GM19395 (cell line): ENCODE results near the gene CARD10.
"Not testable (repeated sequence)": the region's sequence is repeated elsewhere in the genome, so short reads cannot be mapped to it uniquely, and the experiment has no call there.

Experiments used
- ATAC-seq: cut with Tn5 transposase; IDR thresholded peaks from one replicate; pipeline ENCODE4 v1.9.1; 2021; ENCODE audit warnings: mild to moderate bottlenecking, moderate library complexity; ENCODE audit not compliant: unreplicated experiment

CARD10 gene

GRCh38 chr22:37470087-37470445 lies 49.1 kb downstream of the CARD10 start:
- no peak for ATAC-seq

DNA sequence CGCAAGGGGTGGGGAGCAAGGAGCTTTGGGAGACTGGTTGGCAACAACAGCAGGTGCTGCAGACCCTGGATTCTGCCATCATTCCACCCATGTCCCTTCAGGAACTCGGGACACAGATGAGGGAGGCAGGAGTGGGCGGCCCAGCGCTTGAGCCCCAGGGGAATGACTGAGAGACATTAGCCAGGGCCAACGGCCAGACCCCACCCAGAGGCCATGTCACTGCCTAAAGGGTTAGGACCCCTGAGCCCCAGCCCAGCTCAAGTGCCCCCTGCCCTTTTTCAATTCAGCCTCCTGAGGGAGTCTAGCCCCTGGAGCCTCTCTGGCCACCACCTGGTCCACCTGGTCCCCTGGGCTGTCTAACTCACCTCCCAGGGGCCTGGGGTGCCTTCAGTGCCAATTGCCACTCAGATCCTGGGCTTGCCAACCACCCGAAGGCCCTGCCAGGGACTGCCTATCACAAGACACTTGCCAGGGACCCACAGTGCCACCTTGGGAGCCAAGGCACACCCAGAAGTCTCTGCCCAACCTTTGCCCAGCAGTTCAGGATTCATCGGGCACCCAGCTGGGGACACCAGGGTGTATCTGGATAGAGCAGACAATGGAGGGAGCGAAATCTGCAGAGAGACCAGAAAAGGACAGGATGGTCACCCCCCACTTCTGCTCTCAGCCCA lies 49.7 kb downstream of the CARD10 start:
- ATAC-seq, result no peak

DNA sequence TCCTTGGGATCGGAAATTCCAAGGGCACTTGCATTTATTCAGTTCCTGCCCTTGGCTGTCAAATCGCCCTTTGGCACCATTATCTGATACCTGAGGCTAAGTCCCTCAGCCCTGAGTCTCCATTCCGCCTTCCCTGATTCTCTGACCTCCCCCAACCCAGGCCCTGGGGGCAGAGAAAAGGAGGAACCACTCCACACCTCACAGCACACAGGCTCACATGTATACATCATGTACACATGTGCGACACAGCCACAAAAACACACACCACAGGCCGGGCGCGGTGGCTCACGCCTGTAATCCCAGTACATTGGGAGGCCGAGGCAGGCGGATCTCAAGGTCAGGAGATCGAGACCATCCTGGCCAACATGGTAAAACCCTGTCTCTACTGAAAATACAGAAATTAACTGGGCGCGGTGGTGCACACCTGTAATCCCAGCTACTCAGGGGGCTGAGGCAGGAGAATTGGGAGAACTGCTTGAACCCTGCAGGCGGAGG lies 51.0 kb downstream of the CARD10 start:
- ATAC-seq, result not testable (repeated sequence)

DNA sequence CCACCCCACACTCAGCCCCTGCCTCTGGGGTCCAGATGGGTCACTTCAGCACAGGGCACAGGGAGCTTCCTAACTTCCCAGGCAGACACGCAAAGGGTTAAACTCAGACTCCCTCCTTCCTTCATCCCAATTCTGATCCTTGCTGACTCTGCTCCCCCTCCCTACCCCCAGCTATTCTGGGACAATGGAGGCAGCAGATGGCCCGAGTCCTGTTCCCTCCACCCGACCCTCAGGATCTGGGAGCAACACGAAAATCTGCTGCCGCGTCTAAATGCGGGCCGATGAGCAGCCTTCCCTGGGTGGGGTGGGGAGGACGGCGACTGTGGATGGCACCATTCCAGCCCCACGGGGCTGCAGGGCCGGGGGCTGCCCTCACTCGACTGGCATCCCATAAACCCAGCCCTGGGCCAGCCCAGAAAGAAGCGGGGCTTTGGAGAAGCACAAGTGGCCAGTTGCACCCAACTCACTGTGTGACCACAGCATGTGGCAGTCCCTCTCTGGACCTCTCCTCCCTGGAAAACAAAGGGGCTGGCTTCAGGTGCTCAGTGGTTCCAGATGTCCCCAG lies 51.7 kb downstream of the CARD10 start:
- ATAC-seq, result no peak

DNA sequence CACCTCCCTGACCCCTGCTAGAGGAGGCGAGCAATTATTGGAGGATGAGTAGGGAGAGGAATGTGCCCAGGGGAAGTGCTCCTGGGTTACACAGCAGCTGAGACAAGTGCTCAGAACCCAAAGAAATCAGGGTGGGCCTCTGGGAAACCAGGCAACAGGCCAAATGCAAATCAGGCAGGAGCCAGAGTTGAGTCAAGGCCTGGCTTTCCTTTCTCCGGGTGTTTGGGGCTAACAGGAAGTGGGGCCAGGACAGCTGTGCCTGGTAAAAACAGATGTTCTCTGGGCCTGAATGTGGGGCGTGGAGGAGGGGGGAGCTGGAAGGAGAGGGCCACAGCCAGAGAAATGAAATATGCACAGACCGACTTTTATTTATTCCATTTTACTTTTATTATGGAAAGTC lies 55.0 kb downstream of the CARD10 start:
- ATAC-seq, result no peak

GRCh38 chr22:37462983-37463382 lies 56.2 kb downstream of the CARD10 start:
- ATAC-seq, result no peak

DNA sequence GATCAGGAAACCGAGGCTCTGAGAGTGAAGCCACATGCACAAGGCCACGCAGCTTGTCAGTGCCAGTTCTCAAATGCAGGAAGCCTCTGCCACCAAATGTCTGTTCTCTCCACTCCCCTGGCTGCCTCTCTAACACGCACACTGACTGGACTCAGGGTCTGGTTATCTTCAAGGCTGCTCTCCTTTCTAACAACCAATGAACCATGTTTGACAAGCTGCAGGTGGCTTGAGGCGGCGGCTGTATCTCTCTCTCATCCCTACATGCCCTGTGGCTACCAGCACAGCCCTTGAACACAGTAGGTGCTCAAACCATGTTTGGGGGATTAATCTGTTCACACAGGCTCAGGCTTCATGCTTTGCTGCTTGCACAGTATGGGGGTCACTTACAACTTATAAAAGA lies 56.8 kb downstream of the CARD10 start:
- no peak for ATAC-seq

- ATAC-seq, result no peak
These were observed 57.3 kb downstream of the CARD10 start for GRCh38 chr22:37461961-37462360.

- ATAC-seq, result no peak
These were observed 58.5 kb downstream of the CARD10 start for GRCh38 chr22:37460684-37461083.

DNA sequence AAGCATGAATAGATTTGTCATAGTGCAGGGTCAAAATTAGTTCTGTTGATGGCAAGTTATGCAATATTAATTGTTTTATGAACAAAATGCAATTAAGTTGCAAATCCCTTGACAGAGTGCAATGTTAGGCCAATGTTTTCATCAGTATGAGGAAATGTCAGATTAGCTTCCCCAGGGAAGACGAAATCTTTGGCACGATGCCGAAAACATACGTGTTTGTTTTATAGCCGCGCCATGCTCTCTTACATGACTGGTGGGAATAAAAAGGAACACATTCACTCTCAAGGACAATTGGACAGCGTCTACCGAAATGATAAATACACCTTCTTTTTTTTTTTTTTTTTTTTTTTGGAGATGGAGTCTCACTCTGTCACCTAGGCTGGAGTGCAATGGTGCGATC lies 60.0 kb downstream of the CARD10 start:
- no peak for ATAC-seq

DNA sequence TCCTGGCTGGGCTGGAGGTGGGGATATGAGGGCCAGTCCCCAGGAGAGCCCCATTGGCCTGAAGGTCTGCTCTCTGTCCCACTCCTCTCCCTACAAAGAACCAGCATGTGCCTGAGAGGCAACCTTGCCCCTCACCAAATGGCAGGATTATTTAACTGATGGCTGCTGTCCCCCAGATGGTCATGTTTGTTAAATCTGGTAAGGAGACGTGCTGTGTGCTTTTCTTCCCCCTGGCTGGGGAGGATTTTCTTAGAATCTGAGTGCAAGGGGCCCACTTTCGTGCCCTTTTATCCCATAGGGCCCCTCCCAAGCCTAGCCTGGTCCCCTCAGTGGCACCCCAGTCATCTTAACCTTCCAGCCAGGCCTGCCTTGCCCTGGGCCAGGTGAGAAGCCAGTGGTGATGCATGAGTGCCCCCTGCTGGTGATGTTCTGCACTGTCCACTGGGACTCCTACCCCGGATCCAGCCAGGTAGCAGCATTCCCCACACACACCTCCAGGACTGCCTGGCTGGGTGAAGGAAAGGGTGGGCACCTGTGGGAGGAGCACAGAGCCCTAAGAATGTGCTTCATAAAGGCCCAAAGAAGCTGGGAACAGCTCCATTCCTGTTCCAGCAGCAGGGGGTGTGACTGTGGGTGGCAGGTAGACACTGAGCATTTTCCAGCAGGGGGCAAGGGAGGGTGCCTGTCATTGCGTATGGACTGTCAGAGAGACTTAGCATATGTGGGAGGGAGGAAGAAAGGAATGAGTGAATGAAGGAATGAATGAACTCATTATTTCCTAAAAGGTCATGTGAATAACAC lies 61.9 kb downstream of the CARD10 start:
- no peak for ATAC-seq

DNA sequence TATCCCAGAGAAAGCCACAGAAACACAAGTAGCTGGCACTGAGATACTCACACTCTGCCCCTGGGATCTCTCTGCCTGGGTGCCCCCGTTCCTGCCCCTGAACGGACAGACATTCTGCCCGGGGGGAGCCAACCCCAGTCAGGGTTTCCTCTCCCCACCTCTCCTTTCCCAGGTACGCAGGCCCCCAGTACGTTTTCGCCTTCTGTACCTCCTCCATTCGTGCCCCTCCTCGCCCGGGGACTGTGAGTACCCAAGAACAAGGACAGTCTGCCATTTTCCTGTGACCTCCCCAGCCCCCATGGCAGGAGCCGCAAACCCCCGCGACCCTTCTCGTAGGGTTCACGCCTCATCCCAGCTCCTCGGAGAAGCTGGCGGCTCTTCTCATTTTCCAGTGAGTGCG lies 62.9 kb downstream of the CARD10 start:
- ATAC-seq, result no peak

DNA sequence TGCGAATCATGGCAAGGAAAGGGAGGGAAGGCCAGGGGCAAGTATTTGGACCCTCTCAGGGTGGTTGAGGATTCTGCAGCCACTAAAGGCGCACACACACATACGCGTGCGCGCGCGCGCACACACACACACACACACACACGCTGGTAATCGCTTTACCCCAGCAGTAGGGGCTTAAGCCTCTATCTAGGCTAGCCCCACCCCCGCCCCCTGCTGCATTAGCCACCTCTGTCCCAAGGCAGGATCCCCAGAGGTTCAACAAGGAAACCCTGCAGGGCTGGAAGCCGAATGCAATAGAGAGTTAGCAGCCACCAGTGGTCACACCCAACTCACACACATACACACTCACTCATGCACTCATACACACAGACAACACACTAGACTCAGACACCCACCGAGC lies 63.3 kb downstream of the CARD10 start:
- no peak for ATAC-seq

DNA sequence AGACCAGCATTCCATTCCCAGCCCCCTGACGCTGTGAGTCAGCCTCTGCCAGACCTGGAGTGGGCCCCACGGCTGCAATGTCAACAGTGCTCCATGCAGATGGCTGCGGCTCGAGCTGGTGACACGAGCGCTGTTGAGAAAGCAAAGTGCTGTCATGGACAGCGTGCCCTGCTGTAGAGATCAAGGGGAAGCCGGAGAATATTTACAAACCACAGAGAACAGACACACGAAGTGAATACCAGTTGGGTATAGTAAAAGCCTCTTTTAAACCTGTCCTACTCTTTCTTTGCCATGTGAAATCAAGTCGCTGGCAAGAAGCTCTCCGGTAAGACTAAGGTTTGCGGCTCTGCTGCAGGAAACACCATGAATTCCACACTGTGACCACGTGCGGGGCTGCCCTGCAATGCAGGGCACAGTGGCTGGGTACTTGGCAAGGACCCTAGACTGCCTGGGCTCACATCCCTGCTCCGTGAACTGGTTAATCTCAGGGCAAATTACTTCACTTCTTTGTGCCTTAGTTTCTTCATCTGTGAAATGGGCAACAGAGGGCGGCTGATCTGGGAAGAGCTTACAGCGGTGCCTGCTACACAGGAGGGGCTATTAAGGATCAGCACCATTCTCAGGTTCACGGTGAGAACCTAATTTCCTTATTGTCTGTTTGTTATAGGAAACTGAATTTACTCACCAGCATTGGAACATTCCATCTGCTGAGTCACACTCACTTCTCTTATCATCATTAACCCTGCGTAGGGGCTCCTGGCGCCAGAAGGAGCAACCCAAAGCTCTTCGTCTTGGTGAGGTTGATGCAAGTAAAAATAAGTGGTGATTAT lies 64.1 kb downstream of the CARD10 start:
- ATAC-seq, result no peak

DNA sequence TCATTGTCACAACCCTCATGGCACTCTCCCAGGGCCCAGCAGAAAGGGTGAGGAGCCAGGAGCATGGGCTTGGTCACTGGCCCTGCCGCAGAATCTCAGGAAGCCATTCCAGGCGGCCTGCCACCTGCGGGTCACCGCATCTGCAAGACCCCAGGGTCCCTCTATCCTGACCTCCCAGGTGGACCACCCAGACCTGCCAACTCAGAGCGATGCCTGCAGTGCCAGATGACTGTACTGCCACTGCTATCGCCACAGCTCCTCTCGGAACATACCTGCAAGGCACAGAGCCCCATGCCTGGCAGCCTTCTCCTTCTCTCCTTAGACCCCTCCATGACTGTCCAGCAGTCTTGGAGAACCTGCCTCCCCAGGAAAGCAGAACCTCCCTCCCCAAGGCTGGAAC lies 65.5 kb downstream of the CARD10 start:
- no peak for ATAC-seq

DNA sequence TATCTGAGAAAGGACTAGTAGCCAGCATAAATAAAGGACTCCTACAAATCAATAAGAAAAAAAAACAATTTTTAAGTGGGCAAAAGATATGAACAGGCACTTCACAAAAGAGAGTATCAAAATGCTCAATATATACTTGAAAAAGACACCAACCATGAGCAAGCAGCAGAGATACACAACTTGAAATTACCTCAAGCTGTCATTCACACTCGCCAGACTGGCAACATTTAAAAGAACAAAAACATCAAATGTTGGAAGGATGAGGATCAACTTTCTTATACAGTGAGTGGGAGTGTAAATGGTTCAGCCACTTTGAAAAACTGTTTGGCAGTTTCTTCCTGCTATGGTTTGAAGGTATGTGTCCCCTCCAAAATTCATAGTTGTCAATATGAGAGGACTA lies 68.0 kb downstream of the CARD10 start:
- no peak for ATAC-seq

GRCh38 chr22:37449331-37450001 lies 69.7 kb downstream of the CARD10 start:
- ATAC-seq, result no peak

DNA sequence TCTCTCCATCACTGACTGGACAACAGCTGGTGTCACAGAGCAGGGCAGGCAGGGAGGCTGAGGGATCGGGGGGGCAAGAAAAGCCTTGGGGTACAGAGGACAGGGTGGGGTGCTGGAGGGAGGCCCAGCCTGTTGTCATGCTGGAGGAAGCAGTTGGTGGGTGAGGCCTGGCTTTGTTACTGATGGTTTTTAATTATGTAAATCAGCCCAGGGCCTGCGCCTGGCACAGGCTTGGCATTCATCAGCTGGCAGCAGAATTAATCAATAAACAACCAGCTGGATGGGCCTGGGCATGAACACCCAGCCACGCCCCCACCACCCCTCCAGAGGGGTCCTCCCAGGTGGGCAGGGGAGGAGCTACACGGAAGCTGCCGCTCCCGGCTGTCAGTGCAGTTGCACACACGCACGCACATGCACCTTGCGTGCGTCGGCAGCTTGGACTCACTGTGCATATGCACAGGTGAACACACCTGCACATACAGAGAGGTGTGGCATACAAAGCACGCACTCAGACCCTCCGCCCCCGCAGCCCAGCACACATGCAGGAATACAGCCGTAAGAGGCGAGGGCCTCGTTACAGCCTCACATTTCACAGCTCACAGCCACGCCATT lies 70.6 kb downstream of the CARD10 start:
- ATAC-seq, result no peak

GRCh38 chr22:37445501-37445900 lies 73.7 kb downstream of the CARD10 start:
- no peak for ATAC-seq

- no peak for ATAC-seq
These were observed 75.2 kb downstream of the CARD10 start for GRCh38 chr22:37443977-37444376.
